Measurements from ENCODE around the gene MAPK1. TPM values are rescaled to one million over a fixed set of nuclear protein-coding genes. Genes with fewer than 3 reads are reported as not detected.

The MAPK1 gene
- total and polyA plus RNA-seq, 9 of the 15 experiments (the other 6 are each of a cell fraction or from before 2014, with no cell fraction given): 46.3 to 575 (median 283) TPM

- TF ChIP-seq SMAD2 (IDR thresholded peaks at IDR 0.05; ENCODE audit: low read depth, low read length): no peak
- TF ChIP-seq NCOA1 (IDR thresholded peaks at IDR 0.05; ENCODE audit: low read depth): no peak
- TF ChIP-seq ZFP36 (IDR thresholded peaks at IDR 0.05; ENCODE audit: low read depth, low read length, partially characterized antibody): no peak
- TF ChIP-seq PURB (CRISPR knock-in tag; IDR thresholded peaks at IDR 0.05; ENCODE audit: low read depth): peak; percentile 69; the same call in 1 of the 2 replicates
- TF ChIP-seq ZNF79 (CRISPR knock-in tag; IDR thresholded peaks at IDR 0.05; ENCODE audit: low read depth): no peak
- no peak for TF ChIP-seq IRF2 (CRISPR knock-in tag; IDR thresholded peaks at IDR 0.05)
- 0 out of 2 replicates have a peak, but pooled peaks have one; percentile 9 for TF ChIP-seq GTF2F1 (IDR thresholded peaks at IDR 0.05; ENCODE audit: low read depth, low read length)
- TF ChIP-seq ZNF445 (CRISPR knock-in tag; IDR thresholded peaks at IDR 0.05; ENCODE audit: low read depth): no peak
- no peak for TF ChIP-seq ZNF217 (CRISPR knock-in tag; IDR thresholded peaks at IDR 0.05)
- no peak for TF ChIP-seq RREB1 (CRISPR knock-in tag; IDR thresholded peaks at IDR 0.05)
- TF ChIP-seq ZBTB1 (CRISPR knock-in tag; IDR thresholded peaks at IDR 0.05; ENCODE audit: borderline replicate concordance, low read depth): no peak
- no peak for TF ChIP-seq SMAD3 (CRISPR knock-in tag; conservative IDR thresholded peaks at IDR 0.05)
- TF ChIP-seq SOX6 (IDR thresholded peaks at IDR 0.05): no peak
- TF ChIP-seq ARID3B (CRISPR knock-in tag; IDR thresholded peaks at IDR 0.05; ENCODE audit: borderline replicate concordance): 0 out of 2 replicates have a peak, but pooled peaks have one; percentile 14
- TF ChIP-seq ZNF124 (CRISPR knock-in tag; IDR thresholded peaks at IDR 0.05): no peak
- no peak for TF ChIP-seq PHF21A (IDR thresholded peaks at IDR 0.05; ENCODE audit: borderline replicate concordance, low read depth)
- no peak for TF ChIP-seq ZBTB7A (IDR thresholded peaks at IDR 0.05; ENCODE audit: borderline replicate concordance, control insufficient read depth, low read depth, low read length)
- TF ChIP-seq HIVEP1 (CRISPR knock-in tag; IDR thresholded peaks at IDR 0.05): no peak
- TF ChIP-seq ZNF282 (CRISPR knock-in tag; IDR thresholded peaks at IDR 0.05): no peak
- no peak for TF ChIP-seq ZNF512 (tag; IDR thresholded peaks at IDR 0.05)
- TF ChIP-seq RAD21 (CRISPR knock-in tag; conservative IDR thresholded peaks at IDR 0.05 in 1 of 2, IDR thresholded peaks at IDR 0.05 in 1 of 2): no peak
These were observed 24.5 kb downstream of the MAPK1 start (continued) for GRCh38 chr22:21842946-21843345.
